ENCODE data around the gene NEURL1.
A peak's percentile ranks its signal among the peaks of the same experiment; 100 is the strongest.
"Not testable (repeated sequence)": the region's sequence is repeated elsewhere in the genome, so short reads cannot be mapped to it uniquely, and the experiment has no call there.

The NEURL1 gene

DNA sequence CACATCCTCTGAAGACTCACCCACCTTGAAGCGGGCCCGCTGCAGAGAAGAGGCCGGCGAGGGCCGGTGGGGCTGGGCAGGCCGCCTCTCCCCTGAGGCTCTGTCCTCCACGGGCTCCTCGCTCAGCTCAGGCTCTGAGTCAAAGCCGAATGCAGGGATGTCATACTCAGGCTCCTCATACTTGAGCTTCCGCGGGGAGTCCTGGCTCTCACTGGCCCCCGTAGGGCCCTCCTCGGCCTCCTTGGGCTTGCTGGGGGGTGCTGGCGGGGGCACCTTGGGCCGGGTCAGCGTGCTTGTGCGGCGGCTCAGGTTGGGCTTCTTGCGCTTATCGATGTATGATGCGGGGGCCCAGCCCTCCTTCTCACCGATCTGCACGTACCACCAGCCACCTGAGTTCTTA, 109.9 kb downstream of the NEURL1 start:
- FAIRE-seq = no peak
- no peak for DNase-seq (ENCODE audit: low spot score)

DNA sequence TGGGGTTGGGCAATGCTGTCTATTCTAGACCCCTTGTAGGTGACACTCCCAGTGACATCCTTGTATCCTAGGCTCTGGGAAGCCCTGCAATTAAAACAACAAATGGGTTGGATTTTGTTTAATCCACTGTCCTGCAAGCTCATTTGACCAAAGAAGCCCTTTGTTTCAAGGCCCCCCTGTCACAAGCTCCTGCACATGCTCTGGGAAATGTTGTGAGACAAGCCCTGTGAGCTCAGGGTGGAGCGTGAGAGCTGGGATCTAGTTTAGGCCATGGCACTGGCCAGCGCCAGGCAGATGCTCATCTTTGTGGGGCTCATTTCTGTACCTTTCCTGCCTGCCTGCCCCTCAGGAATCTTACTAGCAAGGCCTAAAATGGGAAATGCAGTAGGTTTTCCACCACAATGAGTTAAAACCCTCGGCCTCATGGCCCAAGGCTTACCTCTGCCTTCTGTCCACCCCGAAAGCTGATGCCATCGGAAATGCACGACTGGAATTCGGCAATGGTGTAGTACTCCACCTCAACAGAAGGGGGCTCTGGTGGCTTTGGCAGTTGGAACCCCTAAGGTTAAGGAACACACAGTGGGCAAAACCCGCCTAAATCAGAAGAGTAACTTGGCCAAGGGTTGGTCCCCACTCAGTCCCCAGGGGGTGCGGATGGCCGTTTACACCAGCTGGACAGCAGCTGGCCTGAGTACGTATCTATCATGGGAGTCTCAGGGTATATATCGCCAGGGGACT, 112.0 kb downstream of the NEURL1 start:
- FAIRE-seq (no peak), DNase-seq (ENCODE audit: low spot score) (peak; percentile 73)

DNA sequence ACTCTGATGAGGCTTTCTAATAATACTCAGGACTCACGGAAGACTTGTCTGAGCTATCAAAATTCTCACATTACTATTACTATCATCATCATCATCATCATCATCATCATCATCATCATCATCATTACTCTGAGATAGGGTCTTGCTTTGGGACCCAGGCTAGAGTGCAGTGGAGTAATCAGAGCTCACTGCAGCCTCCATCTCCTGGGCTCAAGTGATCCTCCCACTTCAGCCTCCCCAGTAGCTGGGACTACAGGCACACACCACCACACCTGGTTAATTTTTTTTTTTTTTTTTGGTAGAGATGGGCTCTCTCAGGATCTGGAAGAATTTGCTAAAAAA, 112.6 kb downstream of the NEURL1 start:
- DNase-seq (ENCODE audit: low spot score); FAIRE-seq: not testable (repeated sequence)

DNA sequence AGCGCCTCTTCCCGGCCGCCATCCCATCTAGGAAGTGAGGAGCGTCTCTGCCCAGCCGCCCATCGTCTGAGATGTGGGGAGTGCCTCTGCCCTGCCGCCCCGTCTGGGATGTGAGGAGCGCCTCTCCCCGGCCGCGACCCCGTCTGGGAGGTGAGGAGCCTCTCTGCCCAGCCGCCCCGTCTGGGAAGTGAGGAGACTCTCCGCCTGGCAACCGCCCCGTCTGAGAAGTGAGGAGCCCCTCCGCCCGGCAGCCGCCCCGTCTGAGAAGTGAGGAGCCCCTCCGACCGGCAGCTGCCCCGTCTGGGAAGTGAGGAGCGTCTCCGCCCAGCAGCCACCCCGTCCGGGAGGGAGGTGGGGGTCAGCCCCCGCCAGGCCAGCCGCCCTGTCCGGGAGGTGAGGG, 113.5 kb downstream of the NEURL1 start:
- FAIRE-seq = not testable (repeated sequence)

DNA sequence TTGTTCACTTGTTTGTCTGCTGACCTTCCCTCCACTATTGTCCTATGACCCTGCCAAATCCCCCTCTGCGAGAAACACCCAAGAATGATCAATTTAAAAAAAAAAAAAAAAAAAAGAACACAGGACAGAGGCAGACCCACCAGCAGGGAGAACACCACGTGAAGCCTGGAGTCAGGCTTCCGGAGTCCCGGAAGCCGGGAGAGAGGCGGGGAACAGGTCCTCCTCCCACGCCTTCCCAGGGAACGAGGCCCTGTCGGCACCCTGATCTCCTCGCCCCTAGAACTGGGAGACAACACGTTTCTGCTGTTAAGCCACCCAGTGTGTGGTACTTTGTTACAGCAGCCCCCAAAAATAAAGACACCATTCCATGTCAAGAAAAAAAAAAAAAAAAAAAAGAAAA, 114.6 kb downstream of the NEURL1 start:
- FAIRE-seq; DNase-seq (ENCODE audit: low spot score): not testable (repeated sequence)

More for the DNA sequence above, 113.5 kb downstream of the NEURL1 start:
- not testable (repeated sequence) for DNase-seq (ENCODE audit: low spot score)

DNA sequence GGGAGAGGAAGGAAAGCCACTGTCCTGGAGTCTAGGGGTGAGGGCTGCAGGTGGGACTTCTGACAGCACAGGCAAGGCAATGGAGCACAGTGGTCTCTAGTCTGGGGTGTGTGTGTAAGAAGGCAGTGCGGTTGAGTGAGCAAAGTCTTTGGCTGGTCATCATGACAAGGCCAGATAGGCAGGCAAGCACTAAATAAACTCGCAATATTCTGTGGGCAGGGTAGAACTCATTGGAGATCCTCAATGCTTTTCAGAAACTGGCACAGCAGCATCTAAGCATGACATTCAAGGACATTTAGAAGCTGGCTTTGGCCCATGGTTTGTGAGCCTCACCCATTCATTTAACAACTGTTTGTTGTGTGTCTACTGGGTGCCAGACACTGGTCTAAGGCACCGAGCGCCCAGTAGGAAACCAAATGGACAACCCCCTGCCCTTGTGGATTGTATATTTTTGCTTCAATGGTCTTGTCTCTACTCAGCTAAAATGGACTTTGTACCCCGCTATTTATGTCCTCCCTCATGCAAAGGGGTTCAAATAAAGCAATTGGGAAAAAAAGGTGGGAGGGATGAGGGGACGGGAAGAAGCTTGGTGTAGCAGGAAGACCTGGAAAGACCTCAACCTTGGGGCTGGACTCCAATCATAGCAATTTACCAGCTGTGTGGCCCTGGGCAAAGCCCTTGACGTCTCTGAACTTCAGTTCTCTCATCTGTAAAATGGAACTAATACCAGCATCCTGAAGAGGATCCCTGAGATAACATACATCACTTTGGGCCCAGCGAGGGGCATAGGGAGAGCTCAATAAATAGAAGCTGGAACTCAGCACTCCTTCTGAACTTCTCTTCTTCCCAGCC, 116.0 kb downstream of the NEURL1 start:
- FAIRE-seq (no peak), DNase-seq (ENCODE audit: low spot score) (no peak)

DNA sequence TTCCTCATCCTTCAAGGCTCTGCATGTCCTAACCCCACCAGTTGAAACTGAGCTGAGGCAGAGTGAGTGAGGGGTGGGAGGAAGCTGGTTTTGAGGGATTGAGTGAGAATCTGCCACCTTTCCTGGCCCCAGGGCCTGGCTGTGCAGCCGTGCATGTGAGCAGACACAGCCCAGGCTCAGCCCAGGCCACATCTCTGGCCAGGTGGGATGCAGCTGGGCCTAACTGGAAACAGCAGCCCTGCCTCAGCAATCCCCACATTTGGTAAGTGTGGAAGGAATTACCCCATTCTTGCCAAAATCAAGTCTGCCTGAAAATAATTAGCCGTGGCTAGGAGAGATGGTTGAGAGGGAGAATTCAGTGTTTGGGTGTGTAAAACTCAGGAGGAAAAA, 116.6 kb downstream of the NEURL1 start:
- FAIRE-seq = no peak
- DNase-seq (ENCODE audit: low spot score) = no peak

DNA sequence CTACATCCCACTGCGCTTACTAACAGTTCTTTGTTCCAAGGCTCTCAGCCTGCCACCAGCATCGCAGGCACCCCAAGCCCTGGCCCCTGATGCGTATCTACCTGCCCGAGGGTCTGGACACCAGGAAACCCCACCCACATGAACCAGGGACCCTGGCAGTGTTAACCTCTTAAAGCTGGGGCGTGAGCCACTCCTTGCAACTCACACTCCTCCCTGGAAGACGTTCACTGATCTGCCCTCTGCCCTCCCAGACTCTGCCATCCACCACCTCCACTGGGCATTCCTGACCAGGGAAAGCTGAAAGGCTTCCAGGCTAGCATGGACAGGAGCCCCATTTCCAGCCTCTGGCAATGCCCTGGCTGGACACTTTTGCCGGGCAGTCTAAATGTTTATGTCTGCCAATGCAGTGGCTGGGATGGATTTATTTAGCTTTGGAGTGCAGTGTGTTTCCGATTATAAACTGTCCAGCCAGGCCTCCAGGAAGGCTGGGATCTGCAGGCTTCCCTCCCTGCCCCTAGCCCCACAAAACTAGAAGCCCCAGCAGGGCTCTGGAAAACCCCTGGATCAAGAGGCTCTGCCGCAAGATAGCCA, 117.5 kb downstream of the NEURL1 start:
- FAIRE-seq = no peak

DNA sequence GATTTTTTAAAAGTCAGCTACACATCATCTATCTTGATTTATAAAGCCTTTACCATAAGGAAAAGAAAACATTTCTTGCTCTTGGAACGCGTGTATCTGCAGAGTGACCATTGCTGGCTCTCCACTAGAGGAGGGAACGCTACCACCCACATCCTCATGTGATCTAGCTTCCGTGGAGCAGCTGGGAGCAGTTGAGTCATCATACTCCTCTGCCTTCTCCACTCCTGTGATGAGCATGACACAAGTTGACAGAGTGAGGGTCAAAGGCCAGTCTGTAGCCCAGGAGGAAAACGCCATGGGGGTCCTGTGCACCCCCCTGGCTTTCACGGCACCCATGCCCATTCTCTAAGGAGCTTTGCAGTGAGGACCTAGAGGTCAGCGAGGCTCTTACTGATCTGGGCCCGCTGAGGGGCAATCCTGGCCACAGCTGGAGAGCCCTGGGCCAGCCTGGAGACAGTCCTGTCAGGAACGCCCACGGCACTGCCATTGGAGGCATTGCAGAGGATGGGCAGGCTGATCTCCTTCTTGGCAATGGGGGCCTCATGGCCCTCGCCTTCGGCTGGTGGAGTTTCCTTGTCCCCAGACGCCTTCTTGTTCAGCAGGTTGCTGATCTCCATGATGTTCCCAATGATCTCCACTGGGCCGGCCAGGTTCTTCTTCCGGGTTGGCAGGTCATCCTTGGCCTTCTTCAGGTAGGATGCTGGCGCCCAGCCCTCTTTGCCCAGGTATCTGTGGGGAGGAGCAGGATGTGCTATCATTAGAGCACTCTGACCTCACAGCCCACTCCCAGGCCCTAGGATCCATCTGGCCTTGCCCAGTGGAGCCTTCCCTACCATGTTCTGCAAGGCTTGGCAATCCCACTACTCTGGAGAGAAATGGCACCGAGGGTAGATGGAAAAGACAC, 119.2 kb downstream of the NEURL1 start:
- FAIRE-seq (no peak), DNase-seq (ENCODE audit: low spot score) (no peak)

More for the DNA sequence above, 117.5 kb downstream of the NEURL1 start:
- no peak for DNase-seq (ENCODE audit: low spot score)

DNA sequence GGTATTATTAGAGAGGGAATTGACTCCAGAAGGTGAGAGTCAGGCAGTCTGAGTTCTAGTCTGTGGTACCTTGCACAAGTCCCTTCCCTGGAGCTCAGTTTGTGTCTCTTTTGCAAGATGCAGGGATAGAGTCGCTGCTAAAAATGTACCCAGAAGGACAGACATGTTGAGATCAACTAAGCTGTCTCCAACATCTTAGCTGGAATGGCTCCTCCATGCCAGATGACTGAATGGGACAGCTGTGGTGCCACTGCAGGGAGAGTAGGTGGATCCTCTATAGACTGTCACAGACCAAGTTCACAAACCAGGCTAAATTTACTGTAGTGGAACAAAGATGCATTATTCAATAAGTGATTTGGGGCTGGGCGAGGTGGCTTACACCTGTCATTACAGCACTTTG, 120.1 kb downstream of the NEURL1 start:
- DNase-seq (ENCODE audit: low spot score) = no peak
- FAIRE-seq = no peak

DNA sequence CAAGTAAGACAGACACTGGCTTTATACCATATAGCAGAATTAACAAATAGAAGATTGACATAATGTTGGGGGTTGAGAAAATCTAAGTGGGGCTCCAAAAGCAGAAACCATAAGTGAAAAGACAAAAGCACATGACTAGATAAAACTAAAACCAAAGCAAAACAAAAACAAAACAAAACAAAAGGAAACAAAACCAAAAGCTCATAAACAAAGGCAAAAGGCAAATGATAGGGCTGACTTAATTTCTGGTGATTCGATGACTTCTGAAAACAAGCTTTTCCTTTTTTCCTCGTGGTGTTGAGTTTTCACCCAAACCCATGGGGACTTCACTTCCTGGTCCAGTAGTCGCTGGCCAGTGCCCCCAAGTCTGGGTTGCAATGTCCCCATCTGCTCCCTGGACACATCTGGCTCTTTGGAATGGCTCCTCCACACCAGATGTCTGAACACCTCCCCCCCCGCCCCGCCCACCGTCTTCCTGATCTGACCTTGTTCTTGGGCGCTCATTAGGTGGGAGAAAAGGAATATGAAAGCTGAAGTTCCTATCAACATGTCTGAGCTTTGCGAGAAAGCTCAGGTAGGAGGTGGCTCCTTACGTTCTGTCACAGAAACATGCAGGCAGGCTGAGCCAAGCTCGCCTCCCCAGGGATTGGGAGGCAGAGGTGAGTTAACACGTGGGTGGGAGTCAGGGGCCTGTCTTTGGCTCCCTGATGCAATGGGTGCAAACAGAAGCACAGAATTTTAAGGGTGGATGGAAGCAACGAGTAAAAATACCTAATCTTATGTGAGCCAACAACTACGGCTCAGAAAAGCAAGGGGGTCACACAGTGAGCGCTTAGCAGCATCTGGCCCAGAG, 121.0 kb downstream of the NEURL1 start:
- FAIRE-seq = no peak
- no peak for DNase-seq (ENCODE audit: low spot score)

DNA sequence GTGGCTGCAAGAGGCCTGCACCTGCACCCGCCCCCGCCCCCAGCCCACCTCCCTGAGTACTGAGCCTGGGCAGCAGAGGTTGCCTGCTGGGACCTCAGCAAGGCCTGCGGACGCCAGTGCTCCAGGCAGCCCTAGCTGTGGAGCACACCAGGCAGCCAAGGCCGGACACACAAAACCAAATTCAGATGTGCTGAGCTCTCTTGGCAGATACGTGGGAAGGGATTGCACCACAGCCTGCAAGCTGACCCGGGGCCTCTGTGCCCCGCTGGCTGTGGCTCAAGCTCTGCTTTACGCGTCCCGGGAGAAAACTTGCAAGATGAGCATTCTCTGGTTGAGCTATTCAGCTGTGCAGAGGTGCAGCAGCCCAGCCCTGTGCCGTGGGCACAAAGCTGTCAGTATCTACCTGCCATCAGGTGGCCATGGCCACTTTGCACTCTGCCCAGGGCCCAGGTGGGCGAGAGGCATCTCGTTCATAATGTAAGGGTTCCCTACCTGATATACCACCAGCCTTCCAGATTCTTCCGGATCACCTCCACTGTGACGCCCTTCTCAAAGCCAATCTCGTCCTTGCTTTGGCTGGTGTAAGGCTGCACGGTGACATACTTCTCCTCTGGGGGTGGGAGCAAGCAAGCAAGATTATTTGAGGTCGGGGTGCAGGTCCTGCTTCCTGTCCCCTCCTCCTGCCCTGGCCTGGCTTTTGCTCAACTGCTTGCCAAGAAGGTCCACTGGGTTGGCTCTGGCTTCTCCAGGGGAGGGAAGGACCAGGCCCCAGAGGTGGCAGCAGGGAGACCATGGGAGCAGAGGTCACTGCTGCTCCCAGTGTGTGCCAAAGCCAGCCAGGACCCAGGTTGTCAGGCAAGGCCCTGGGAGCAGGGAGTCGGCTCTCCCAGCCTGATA, 123.4 kb downstream of the NEURL1 start:
- DNase-seq (ENCODE audit: low spot score) (no peak), FAIRE-seq (no peak)

DNA sequence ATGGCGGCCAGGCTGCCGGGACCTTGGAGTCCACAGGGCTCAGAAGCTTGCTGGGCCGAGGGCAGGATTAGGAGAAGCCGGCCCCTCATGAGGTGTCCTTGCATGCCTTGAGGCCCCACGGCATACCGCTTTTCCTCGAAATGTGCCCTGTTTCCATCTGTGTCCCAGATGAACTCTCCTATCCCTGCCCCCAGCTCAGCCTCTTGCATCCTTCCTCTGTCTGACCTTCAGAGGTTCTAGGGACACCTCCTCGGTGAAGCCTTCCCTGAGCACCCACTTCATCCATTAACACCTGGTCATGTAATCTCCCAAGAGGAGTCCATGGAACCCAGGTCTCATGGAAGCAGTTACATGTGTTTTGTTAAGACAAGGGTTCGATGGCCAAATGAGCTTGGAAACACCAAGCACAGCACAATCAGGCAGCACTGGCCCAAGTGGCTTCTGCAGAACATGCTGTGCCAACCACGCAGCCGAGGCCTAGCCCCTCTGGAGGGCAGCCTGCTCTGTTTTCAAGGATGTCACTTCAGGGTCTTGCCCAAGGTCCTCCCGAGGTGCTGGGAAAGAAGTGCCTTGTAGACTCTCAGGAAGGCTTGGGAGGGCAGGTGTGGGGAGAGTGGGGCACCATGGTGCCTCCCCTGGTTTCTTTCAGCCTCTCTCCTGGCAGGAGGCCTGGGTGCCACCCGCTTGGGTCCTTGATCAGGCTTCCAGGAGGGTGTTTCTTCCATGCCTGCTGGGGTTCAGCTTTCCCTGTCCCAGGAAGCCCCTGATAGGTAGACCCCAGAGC, 124.3 kb downstream of the NEURL1 start:
- FAIRE-seq (no peak), DNase-seq (ENCODE audit: low spot score) (no peak)

DNA sequence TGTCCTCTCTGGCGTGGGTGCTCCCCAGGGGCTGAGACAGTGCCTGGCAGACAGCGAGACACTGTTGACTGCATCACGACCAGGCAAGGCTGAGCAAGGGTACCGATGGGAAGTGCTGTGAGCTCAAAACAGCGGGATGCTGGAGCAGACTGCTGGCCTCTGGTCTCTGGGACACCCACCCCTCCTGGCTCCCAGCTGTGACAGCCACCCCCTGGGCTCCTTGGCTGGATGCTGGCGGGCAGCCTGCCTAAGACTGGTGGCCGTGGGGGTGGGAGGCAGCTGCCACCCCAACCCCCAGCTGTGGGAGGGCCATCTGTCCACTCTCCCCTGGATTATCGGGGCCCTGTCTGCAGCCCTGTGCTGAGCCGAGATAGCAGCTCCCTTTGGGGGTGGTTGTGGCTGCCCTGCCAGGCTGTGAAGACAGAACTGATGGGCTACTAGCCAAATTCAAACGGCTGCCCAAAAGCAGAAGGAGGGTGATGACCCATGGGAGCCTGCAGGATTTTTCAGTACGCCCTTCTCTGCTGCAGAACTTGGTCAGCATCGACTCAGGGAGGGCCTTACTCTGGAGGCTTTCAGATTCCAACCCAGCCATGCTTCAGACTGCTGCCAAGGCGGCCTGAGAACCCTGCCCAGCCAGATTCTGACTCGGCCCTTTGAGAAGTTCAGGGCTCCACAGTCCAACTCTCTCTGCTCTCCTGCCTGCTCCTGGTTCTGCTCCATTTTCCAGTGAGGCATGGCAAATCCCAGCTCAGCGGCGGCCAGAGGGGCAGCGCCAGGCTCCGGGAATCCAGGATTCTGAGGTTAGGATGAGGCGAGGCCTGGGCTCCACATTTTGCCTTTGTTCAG, 125.3 kb downstream of the NEURL1 start:
- FAIRE-seq (no peak), DNase-seq (ENCODE audit: low spot score) (no peak)

DNA sequence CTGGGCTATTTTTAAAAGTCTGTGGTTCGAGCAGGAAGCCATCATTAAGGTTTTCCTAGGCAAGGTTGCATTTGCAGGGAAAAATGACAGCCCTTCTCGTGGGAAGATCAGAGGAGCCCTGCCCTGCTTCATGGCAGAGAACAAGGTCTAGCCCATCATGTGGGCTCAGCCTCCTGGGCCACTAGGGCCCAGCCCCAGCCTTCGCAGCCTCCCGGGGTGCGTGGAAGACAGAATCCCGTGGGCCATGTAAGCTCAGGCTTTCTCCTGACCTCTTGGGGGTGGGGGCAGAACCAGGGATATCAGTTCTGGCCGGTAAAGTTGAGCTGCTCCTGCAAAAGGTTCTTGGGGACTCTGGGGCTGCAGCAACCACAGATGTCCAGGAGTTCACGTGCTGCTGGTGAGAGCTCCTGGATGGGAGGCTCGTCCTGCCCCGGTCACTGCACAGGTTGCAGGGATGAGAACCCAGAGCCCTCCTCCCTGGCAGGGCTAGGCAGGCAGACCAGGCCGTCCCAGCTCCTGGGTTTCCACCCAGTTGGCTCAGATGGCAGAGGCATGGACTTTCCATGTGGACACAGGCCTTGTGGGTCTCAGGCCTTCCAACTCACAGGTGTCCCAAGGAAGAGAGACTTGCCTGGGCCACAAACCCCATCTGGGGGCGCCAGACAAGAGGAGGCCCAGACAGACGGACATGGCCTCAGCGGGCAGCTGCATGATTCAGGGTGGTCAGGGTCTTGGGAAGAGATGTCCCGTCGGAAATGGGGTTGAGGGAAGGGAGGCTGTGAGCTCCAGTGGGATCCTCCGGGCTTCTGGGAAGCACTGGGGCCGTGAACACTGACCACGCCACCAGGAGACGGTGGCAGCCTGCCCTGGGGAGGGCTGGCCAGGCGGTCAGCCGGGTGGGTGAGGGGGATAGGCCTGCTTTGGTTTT, 126.2 kb downstream of the NEURL1 start:
- DNase-seq (ENCODE audit: low spot score) = no peak
- no peak for FAIRE-seq

DNA sequence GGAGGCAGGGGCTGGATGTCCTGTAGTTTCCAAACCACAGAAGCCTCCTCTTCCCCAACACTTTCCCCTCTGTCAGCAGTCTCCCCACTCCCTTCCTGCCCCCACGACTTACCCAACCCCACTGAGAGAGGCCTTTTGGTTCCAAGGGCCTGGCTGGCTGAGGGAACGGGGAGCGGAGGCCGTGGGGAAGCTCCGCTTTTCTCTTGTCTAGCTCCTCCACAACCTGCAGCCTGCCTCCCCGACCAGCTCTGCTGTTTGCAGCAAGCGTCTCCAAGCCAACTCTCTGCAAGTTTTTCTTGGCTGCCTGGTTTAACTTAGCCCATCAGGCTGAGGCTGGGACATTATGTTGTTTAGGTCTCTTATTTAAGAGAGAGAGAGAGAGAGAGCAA, 126.8 kb downstream of the NEURL1 start:
- DNase-seq (ENCODE audit: low spot score) = no peak
- no peak for FAIRE-seq
